IPS-20b (cell line): ENCODE results near the gene TGFBI.

Experiments
- H3K27ac ChIP-seq: one replicate; pipeline ENCODE4 v1.5.1; 2013; ENCODE audit warnings: low read length
- H3K27me3 ChIP-seq: 2 replicates; pipeline ENCODE4 v1.6.1; 2013; ENCODE audit warnings: mild to moderate bottlenecking, low read length, inconsistent platforms; ENCODE audit not compliant: insufficient read depth
- H3K36me3 ChIP-seq: 2 replicates; pipeline ENCODE4 v1.6.1; 2013; ENCODE audit warnings: low read depth, mild to moderate bottlenecking, inconsistent platforms, low read length, moderate library complexity; ENCODE audit not compliant: insufficient read depth
- H3K4me1 ChIP-seq: 2 replicates; pipeline ENCODE4 v1.6.1; 2013; ENCODE audit warnings: mild to moderate bottlenecking, control low read depth, inconsistent platforms, low read length, moderate library complexity; ENCODE audit not compliant: insufficient read depth
- H3K4me3 ChIP-seq: 2 replicates; pipeline ENCODE4 v1.5.1; 2013; ENCODE audit warnings: mild to moderate bottlenecking, low read length, inconsistent platforms
- H3K9ac ChIP-seq: 2 replicates; pipeline ENCODE4 v1.6.1; 2013; ENCODE audit warnings: low read depth, mild to moderate bottlenecking, inconsistent platforms, low read length, moderate library complexity
- H3K9me3 ChIP-seq: 2 replicates; pipeline ENCODE4 v1.6.1; 2013; ENCODE audit warnings: mild to moderate bottlenecking, low read depth, low read length, inconsistent platforms; ENCODE audit not compliant: insufficient read depth

TGFBI gene

GRCh38 chr5:136028782-136029742 is at the start of gene TGFBI:
Gene TGFBI, plus strand, starts transcription at chr5:136028988. Its CDS starts 68 bp downstream, at chr5:136029056.
- H3K36me3 ChIP-seq: no peaks in the 10 kb centered on the region
- peaks cover 68% of the 10 kb centered on the region for H3K27me3 ChIP-seq
- no peaks in the 10 kb centered on the region for H3K4me1 ChIP-seq
- H3K27ac ChIP-seq: no peak within 1 kb of the TSS
- H3K9me3 ChIP-seq: no peaks in the 10 kb centered on the region
- H3K4me3 ChIP-seq: peak within 1 kb of the TSS; percentile 67
- H3K9ac ChIP-seq: peak within 1 kb of the TSS; percentile 41; the same call in 1 of the 2 replicates

DNA sequence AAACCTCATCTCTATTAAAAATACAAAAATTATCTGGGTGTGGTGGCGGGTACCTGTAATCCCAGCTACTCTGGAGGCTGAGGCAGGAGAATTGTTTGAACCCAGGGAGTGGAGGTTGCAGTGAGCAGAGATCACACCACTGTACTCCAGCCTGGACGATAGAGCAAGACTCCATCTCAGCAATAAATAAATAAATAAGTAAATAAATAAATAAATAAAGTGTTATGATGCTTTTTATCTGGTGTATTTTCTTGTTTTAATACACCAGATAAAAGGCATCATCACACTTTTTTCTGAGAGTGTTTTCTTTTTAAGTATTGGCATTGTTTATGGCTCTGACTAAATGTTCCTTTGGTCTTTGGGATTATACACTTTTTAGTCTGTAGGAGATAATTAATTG is 49.8 kb upstream of the TGFBI start:
- H3K4me3 ChIP-seq: no peak overlapping the region
- no peaks in the 10 kb centered on the region for H3K36me3 ChIP-seq
- peaks cover 15% of the 10 kb centered on the region for H3K27me3 ChIP-seq
- H3K4me1 ChIP-seq: peaks cover 3% of the 10 kb centered on the region; the same call in 1 of the 2 replicates
- H3K9ac ChIP-seq: no peak overlapping the region
- H3K9me3 ChIP-seq: no peaks in the 10 kb centered on the region
- H3K27ac ChIP-seq: no peak overlapping the region

- no peak overlapping the region for H3K27ac ChIP-seq
- no peak overlapping the region for H3K9ac ChIP-seq
- H3K27me3 ChIP-seq: peaks cover 15% of the 10 kb centered on the region
- no peak overlapping the region for H3K4me3 ChIP-seq
- H3K36me3 ChIP-seq: no peaks in the 10 kb centered on the region
- no peaks in the 10 kb centered on the region for H3K9me3 ChIP-seq
- H3K4me1 ChIP-seq: peaks cover 3% of the 10 kb centered on the region; the same call in 1 of the 2 replicates
Measured at GRCh38 chr5:135979510-135979909, 49.3 kb upstream of the TGFBI start.

- H3K4me3 ChIP-seq: no peak overlapping the region
- H3K9ac ChIP-seq: no peak overlapping the region
- no peak overlapping the region for H3K27ac ChIP-seq
- H3K27me3 ChIP-seq: peaks cover 15% of the 10 kb centered on the region
- H3K36me3 ChIP-seq: no peaks in the 10 kb centered on the region
- peaks cover 3% of the 10 kb centered on the region; the same call in 1 of the 2 replicates for H3K4me1 ChIP-seq
- no peaks in the 10 kb centered on the region for H3K9me3 ChIP-seq
Measured at GRCh38 chr5:135980620-135981019, 48.2 kb upstream of the TGFBI start.

DNA sequence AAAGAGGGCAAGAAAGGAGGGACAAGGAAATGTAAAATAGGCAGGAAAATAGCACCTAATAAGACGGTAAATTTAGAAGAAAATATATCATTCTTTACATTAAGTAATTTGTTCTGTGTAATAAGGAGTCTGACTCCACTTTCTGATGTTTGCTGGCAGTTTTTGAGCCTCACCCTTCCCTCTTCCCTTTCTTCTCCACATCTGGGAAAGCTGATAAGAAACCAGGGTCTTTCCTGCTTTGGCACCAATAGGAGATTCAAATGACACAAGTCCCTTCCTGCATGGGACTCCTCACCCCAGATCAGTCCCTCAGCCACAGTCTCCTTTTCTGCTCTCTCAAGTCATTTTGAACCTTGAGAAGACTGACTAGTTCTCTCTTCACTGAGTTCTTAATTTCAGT is 42.8 kb upstream of the TGFBI start:
- Histone ChIP-seq H3K36me3 (no peaks in the 10 kb centered on the region), H3K4me3 (no peak overlapping the region), H3K27me3 (no peaks in the 10 kb centered on the region), H3K9me3 (no peaks in the 10 kb centered on the region), H3K9ac (no peak overlapping the region), H3K27ac (no peak overlapping the region), H3K4me1 (no peaks in the 10 kb centered on the region)

GRCh38 chr5:135986401-135986800 is 42.4 kb upstream of the TGFBI start:
- Histone ChIP-seq H3K36me3 (no peaks in the 10 kb centered on the region), H3K4me3 (no peak overlapping the region), H3K4me1 (no peaks in the 10 kb centered on the region), H3K9me3 (no peaks in the 10 kb centered on the region), H3K27ac (no peak overlapping the region), H3K27me3 (no peaks in the 10 kb centered on the region), H3K9ac (no peak overlapping the region)

DNA sequence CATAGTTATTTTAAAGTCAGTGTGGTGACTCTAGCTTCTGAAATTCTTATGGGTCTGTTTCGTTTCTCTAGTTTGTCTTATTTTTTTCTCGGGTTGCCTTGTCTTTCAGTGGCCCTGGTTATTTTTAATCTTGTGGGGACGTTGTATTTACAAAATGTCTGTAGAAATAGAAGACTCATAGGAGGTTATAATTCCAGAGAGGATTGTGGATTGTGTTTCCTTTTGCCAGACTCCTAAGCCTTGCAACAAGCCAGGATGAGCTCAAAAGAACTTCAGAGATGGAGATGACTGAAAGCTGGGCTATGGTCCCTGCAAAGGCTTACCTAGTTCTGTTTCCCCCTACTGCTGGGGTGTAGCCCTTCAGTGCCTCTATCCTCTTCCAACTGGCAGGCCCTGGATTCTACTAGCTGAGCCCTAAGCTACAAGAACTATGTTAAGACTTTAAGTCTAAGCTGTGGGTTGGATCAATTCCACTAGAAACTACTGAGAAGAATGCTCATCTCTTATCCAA is 41.8 kb upstream of the TGFBI start:
- Histone ChIP-seq H3K4me3 (no peak overlapping the region), H3K9me3 (no peaks in the 10 kb centered on the region), H3K4me1 (no peaks in the 10 kb centered on the region), H3K27ac (no peak overlapping the region), H3K9ac (no peak overlapping the region), H3K36me3 (no peaks in the 10 kb centered on the region), H3K27me3 (no peaks in the 10 kb centered on the region)

DNA sequence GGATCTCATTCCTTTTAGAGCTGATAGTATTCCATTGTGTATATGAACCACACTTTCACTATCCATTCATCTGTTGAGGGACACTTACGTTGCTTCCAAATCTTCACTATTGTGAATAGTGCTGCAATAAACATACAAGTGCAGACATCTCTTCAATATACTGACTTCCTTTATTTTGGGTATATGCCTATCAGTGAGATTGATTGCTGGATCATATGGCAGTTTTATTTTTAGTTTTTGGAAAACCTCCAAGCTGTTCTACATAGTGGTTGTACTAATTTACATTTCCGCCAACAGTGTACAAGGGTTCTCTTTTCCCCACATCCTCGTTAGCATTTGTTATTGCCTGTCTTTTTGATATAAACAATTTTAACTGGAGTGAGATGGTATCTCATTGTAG is 40.2 kb upstream of the TGFBI start:
- no peaks in the 10 kb centered on the region for H3K36me3 ChIP-seq
- no peaks in the 10 kb centered on the region for H3K4me1 ChIP-seq
- no peak overlapping the region for H3K4me3 ChIP-seq
- no peaks in the 10 kb centered on the region for H3K9me3 ChIP-seq
- no peaks in the 10 kb centered on the region for H3K27me3 ChIP-seq
- H3K27ac ChIP-seq: no peak overlapping the region
- H3K9ac ChIP-seq: no peak overlapping the region

DNA sequence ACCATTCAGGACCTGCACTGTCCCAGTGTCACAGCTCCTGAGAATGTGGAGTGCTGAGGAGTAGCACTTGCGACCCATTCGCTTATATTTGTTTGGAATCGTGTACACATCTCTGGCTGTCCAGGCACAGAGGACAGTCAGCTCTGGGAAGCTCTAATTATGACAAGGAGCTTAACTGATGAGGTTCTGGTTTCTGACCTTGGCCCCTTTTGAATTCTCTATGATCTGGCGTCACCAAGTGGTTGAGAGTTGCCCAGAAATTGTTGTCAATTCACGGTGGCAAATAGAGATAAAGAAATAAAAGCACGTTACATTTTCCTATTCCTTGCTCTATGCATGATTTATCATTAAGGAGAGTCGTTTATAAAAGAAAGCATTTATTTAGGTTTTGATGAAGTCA is 39.1 kb upstream of the TGFBI start:
- Histone ChIP-seq H3K4me1 (no peaks in the 10 kb centered on the region), H3K9ac (no peak overlapping the region), H3K36me3 (no peaks in the 10 kb centered on the region), H3K27ac (no peak overlapping the region), H3K27me3 (no peaks in the 10 kb centered on the region), H3K4me3 (no peak overlapping the region), H3K9me3 (no peaks in the 10 kb centered on the region)

- Histone ChIP-seq H3K4me3 (no peak overlapping the region), H3K9ac (no peak overlapping the region), H3K36me3 (no peaks in the 10 kb centered on the region), H3K4me1 (no peaks in the 10 kb centered on the region), H3K9me3 (no peaks in the 10 kb centered on the region), H3K27me3 (no peaks in the 10 kb centered on the region), H3K27ac (no peak overlapping the region)
Measured at GRCh38 chr5:135990528-135991255, 38.1 kb upstream of the TGFBI start.

- Histone ChIP-seq H3K9ac (no peak overlapping the region), H3K36me3 (no peaks in the 10 kb centered on the region), H3K4me3 (no peak overlapping the region), H3K27ac (no peak overlapping the region), H3K27me3 (no peaks in the 10 kb centered on the region), H3K9me3 (no peaks in the 10 kb centered on the region), H3K4me1 (no peaks in the 10 kb centered on the region)
Measured at GRCh38 chr5:135991429-135991828, 37.4 kb upstream of the TGFBI start.
